Coronary artery (tissue), 2 donors: ENCODE results near the gene ERP29.
"Not testable (repeated sequence)": the region's sequence is repeated elsewhere in the genome, so short reads cannot be mapped to it uniquely, and the experiment has no call there.

Experiments used
- DNase-seq: peaks from one replicate; pipeline ENCODE4 v3.0.0-alpha.2; 2017; ENCODE audit warnings: low spot score
- H3K27ac ChIP-seq, 2 donors: fragments of 200-600 bp; sonication (generic); one replicate each; pipeline ENCODE4 v1.5.1; 2016 to 2019
- H3K4me3 ChIP-seq: fragments of 200-600 bp; sonication (generic); 2 replicates; pipeline ENCODE4 v1.5.1; 2016; ENCODE audit warnings: mild to moderate bottlenecking, moderate library complexity
- CTCF ChIP-seq: fragments of 200-600 bp; sonication (generic); IDR thresholded peaks from one replicate; pipeline ENCODE4 v1.5.1; 2019; ENCODE audit warnings: antibody characterized with exemption

The ERP29 gene

GRCh38 chr12:111993292-111994150 is 19.7 kb upstream of the ERP29 start:
- no peak overlapping the region for H3K27ac ChIP-seq
- H3K4me3 ChIP-seq: no peak overlapping the region
- no peak for TF ChIP-seq CTCF
- DNase-seq: no peak

- H3K27ac ChIP-seq, DNase-seq, H3K4me3 ChIP-seq: not testable (repeated sequence)
Observed at GRCh38 chr12:111994211-111995111, 18.8 kb upstream of the ERP29 start.

- no peak for DNase-seq
- TF ChIP-seq CTCF: no peak
- Histone ChIP-seq H3K27ac (no peak overlapping the region), H3K4me3 (no peak overlapping the region)
Observed at GRCh38 chr12:111995782-111996480, 17.3 kb upstream of the ERP29 start.

- DNase-seq: no peak
- Histone ChIP-seq H3K27ac (peak overlapping the region in 1 of 2 donors; percentile 22), H3K4me3 (no peak overlapping the region)
- no peak for TF ChIP-seq CTCF
Observed at GRCh38 chr12:111997300-111997699, 15.9 kb upstream of the ERP29 start.

GRCh38 chr12:111998015-111998414 is 15.2 kb upstream of the ERP29 start:
- peak overlapping the region; percentile 22 for H3K27ac ChIP-seq
- no peak overlapping the region for H3K4me3 ChIP-seq
- no peak for DNase-seq
- no peak for TF ChIP-seq CTCF

- not testable (repeated sequence) for H3K4me3 ChIP-seq, H3K27ac ChIP-seq, DNase-seq
Observed at GRCh38 chr12:111999129-111999528, 14.1 kb upstream of the ERP29 start.

GRCh38 chr12:112000820-112001219 is 12.4 kb upstream of the ERP29 start:
- Histone ChIP-seq H3K27ac (peak overlapping the region; percentile 57 to 72), H3K4me3 (no peak overlapping the region)
- no peak for DNase-seq
- no peak for TF ChIP-seq CTCF
